SU-DHL-6 (cell line): ENCODE measurements around the gene APAF1.

Experiments used
- H2AFZ ChIP-seq: fragments of 200-600 bp; sonication (generic); 2 replicates; pipeline ENCODE4 v1.6.1; 2014; ENCODE audit warnings: low read depth, mild to moderate bottlenecking, moderate library complexity, mixed read lengths, antibody characterized with exemption, low read length; ENCODE audit not compliant: severe bottlenecking
- H3F3A ChIP-seq: fragments of 200-600 bp; shearing (Covaris generic); 2 replicates; pipeline ENCODE4 v1.6.0; 2016; ENCODE audit warnings: antibody characterized with exemption, mild to moderate bottlenecking; ENCODE audit not compliant: insufficient read depth
- H3K27ac ChIP-seq: fragments of 200-600 bp; sonication (generic); 2 replicates; pipeline ENCODE4 v1.5.1; 2016; ENCODE audit warnings: low read depth, mild to moderate bottlenecking, low read length, moderate library complexity, mixed read lengths
- H3K27me3 ChIP-seq: fragments of 200-600 bp; sonication (generic), shearing (Covaris generic); 2 replicates; pipeline ENCODE4 v1.6.0; 2014; ENCODE audit warnings: mild to moderate bottlenecking, low read length
- H3K36me3 ChIP-seq: fragments of 200-600 bp; sonication (generic); 2 replicates; pipeline ENCODE4 v1.6.1; 2014; ENCODE audit warnings: mild to moderate bottlenecking, low read length, mixed read lengths
- H3K4me2 ChIP-seq: fragments of 300-600, 200-600 bp; shearing (Covaris generic), sonication (generic); 2 replicates; pipeline ENCODE4 v1.6.0; 2014; ENCODE audit warnings: low read length, low read depth, mild to moderate bottlenecking; ENCODE audit not compliant: poor library complexity, severe bottlenecking
- H3K4me3 ChIP-seq: fragments of 200-600 bp; sonication (generic); 2 replicates; pipeline ENCODE4 v1.5.1; 2014; ENCODE audit warnings: antibody characterized with exemption, low read length, mild to moderate bottlenecking, mixed read lengths; ENCODE audit not compliant: insufficient read depth, poor library complexity, severe bottlenecking
- H3K79me2 ChIP-seq: fragments of 200-600 bp; sonication (generic); 2 replicates; pipeline ENCODE4 v1.6.1; 2014; ENCODE audit warnings: mild to moderate bottlenecking, low read length, moderate library complexity; ENCODE audit not compliant: insufficient read depth
- H3K9ac ChIP-seq: fragments of 200-600 bp; sonication (generic); 2 replicates; pipeline ENCODE4 v1.7.0; 2014; ENCODE audit warnings: mild to moderate bottlenecking, low read length
- H3K9me2 ChIP-seq: fragments of 200-600 bp; sonication (generic); replicated peaks from 2 replicates; pipeline ENCODE4 v1.6.1; 2014; ENCODE audit warnings: low read length; ENCODE audit not compliant: insufficient read depth
- H3K9me3 ChIP-seq: fragments of 200-600 bp; sonication (generic); 2 replicates; pipeline ENCODE4 v1.6.1; 2014; ENCODE audit warnings: low read length, mixed read lengths; ENCODE audit not compliant: insufficient read depth
- H4K20me1 ChIP-seq: fragments of 200-600 bp; sonication (generic); 2 replicates; pipeline ENCODE4 v1.6.1; 2014; ENCODE audit warnings: low read depth, mild to moderate bottlenecking, antibody characterized with exemption, low read length, moderate library complexity, mixed read lengths
- EZH2phosphoT487 ChIP-seq: fragments of 200-600 bp; sonication (generic), shearing (Covaris generic); conservative IDR thresholded peaks from 2 replicates; pipeline ENCODE4 v1.6.1; 2018; ENCODE audit warnings: mild to moderate bottlenecking, antibody characterized with exemption, low read length, moderate library complexity, mixed read lengths
- TF ChIP-seq, protein P1 (sequence below): fragments of 200-600 bp; sonication (generic); IDR thresholded peaks from one replicate; pipeline ENCODE4 v1.5.1; 2017; ENCODE audit warnings: antibody characterized with exemption, mild to moderate bottlenecking, low read length, moderate library complexity; ENCODE audit not compliant: insufficient read depth, poor library complexity, severe bottlenecking

APAF1 gene

DNA sequence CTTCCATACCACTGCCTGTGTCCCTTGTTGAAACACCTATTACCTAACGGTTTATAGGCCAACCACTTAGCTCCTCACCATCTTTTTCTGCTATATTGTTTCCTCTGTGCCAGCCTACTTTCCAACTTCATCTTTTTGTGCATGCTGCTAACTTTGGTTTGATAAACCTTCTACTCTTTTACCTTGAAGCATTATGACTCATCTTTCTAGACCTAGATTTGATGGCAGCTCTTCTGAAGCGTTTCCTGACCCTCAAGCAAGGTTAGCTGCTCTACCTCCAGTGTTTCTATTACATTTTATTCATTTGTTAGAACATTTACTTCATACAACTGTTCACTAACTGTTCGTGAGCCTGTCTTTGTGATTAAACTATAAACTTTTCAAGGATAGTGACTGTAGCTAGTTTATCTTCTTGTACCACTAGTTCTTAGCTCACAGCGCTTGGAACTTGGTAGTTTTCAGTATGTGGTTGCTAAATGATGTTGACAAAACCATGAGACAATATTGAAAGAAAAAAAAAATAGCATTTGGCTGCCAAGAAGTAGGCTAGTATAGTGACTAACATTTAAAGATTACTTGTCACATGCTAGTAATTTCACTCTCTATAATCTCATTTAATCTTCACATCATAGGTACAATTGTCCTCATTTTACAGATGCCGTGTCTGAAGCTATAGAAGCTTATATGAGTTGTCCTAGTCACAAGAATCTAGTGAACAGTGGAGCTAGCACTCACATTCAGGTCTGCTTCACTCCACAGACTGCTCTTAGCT, 79.5 kb downstream of the APAF1 start:
- no peaks in the 10 kb centered on the region for H3K79me2 ChIP-seq
- H3K4me2 ChIP-seq = no peak overlapping the region
- H2AFZ ChIP-seq = no peak overlapping the region
- peaks cover 10% of the 10 kb centered on the region; the same call in 1 of the 2 replicates for H3K36me3 ChIP-seq
- no peak overlapping the region for H3K4me3 ChIP-seq
- H4K20me1 ChIP-seq = no peaks in the 10 kb centered on the region
- TF ChIP-seq, protein P1, sequence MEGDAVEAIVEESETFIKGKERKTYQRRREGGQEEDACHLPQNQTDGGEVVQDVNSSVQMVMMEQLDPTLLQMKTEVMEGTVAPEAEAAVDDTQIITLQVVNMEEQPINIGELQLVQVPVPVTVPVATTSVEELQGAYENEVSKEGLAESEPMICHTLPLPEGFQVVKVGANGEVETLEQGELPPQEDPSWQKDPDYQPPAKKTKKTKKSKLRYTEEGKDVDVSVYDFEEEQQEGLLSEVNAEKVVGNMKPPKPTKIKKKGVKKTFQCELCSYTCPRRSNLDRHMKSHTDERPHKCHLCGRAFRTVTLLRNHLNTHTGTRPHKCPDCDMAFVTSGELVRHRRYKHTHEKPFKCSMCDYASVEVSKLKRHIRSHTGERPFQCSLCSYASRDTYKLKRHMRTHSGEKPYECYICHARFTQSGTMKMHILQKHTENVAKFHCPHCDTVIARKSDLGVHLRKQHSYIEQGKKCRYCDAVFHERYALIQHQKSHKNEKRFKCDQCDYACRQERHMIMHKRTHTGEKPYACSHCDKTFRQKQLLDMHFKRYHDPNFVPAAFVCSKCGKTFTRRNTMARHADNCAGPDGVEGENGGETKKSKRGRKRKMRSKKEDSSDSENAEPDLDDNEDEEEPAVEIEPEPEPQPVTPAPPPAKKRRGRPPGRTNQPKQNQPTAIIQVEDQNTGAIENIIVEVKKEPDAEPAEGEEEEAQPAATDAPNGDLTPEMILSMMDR = no peak
- TF ChIP-seq EZH2phosphoT487 = no peak
- no peak overlapping the region for H3K9ac ChIP-seq
- no peak overlapping the region for H3K27ac ChIP-seq
- no peaks in the 10 kb centered on the region for H3F3A ChIP-seq
- no peaks in the 10 kb centered on the region for H3K27me3 ChIP-seq
- no peaks in the 10 kb centered on the region for H3K9me3 ChIP-seq
- H3K9me2 ChIP-seq = no peaks in the 10 kb centered on the region

DNA sequence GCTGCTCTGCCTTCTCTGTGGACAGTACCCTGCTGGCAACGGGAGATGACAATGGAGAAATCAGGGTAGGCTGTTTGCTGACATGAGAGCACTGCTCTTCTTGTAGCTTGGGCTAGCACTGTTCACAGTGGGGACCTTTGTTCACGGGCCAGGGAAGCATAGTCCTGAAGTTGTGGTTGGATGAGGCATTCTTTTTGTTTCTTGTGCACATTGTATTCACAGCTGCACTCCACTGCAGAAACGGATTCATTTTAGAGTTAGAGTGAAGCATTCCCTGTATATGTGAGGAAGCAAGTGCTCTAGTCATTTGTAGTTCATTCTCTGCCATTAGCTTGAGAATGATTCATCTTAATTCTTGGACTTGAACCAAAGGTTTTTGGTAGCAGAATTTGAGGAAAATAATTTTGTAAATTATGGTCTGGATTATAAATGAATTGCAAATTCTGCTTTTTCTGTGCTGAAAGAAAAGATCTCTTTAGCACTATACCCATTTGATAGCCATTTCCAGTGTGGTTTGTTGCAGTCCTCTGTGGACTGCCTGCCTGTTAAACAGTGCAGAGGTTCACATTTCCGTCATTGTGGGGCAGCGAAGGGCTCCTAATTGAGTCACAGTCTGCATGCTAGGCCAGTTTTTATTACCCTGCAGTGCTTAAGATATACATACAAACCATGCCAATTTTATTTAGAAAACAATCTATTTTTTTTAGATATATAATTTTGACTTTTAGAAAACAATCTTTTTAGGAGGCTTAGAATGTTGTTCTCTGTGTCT, 80.6 kb downstream of the APAF1 start:
- no peak overlapping the region for H3K4me2 ChIP-seq
- TF ChIP-seq, protein P1 = no peak
- TF ChIP-seq EZH2phosphoT487 = no peak
- no peaks in the 10 kb centered on the region for H3K9me2 ChIP-seq
- no peak overlapping the region for H3K9ac ChIP-seq
- H3K27me3 ChIP-seq = no peaks in the 10 kb centered on the region
- H3K79me2 ChIP-seq = no peaks in the 10 kb centered on the region
- no peaks in the 10 kb centered on the region for H3F3A ChIP-seq
- no peak overlapping the region for H3K4me3 ChIP-seq
- peaks cover 10% of the 10 kb centered on the region; the same call in 1 of the 2 replicates for H3K36me3 ChIP-seq
- no peak overlapping the region for H3K27ac ChIP-seq
- H3K9me3 ChIP-seq = no peaks in the 10 kb centered on the region
- no peaks in the 10 kb centered on the region for H4K20me1 ChIP-seq
- H2AFZ ChIP-seq = no peak overlapping the region

DNA sequence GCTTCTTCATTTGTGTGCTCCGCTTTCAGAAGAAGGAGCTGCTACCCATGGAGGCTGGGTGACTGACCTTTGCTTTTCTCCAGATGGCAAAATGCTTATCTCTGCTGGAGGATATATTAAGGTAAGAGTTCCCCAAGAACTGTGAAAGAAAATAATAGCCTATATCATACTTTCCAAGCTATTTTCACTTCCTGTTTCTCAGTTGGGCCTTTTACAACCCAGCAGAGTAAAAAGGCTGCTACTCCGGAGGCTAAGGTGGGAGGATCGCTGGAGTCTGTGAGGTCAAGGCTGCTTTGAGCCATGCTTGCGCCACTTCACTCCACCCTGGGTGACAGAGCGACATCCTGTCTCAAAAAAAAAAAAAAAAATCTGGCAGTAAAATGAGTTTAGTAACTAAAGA, 82.1 kb downstream of the APAF1 start:
- Histone ChIP-seq H3K79me2 (no peaks in the 10 kb centered on the region), H3K9me3 (no peaks in the 10 kb centered on the region), H2AFZ (no peak overlapping the region), H3K4me2 (no peak overlapping the region), H3K27me3 (no peaks in the 10 kb centered on the region), H3K9me2 (no peaks in the 10 kb centered on the region), H3K9ac (no peak overlapping the region), H4K20me1 (no peaks in the 10 kb centered on the region; the same call in 1 of the 2 replicates), H3K27ac (no peak overlapping the region), H3K36me3 (peaks cover 13% of the 10 kb centered on the region; the same call in 1 of the 2 replicates), H3K4me3 (no peak overlapping the region), H3F3A (no peaks in the 10 kb centered on the region)
- TF ChIP-seq, protein P1 = no peak
- TF ChIP-seq EZH2phosphoT487 = no peak
